Measurements from ENCODE around the gene TRPM1. TPM values are rescaled to one million over a fixed set of nuclear protein-coding genes. Genes with fewer than 3 reads are reported as not detected.

TRPM1 gene
- total RNA-seq, 4 donors from 2014 or later = not detected

GRCh38 chr15:30990446-30991254, 110.9 kb downstream of the TRPM1 start:
- Histone ChIP-seq H3K9me3 (no peaks in the 10 kb centered on the region), H3K27me3 (no peaks in the 10 kb centered on the region), H3K4me3 (peak overlapping the region; percentile 95 to 98 (median 96)), H3K36me3 (peaks cover 0 to 5% (median 0%) of the 10 kb centered on the region in 3 donors), H3K4me1 (peaks cover 0 to 38% (median 2%) of the 10 kb centered on the region in 4 donors), H3K27ac (peak overlapping the region; percentile 88 to 99 (median 98))
- DNase-seq = no peak
- no peak for TF ChIP-seq CTCF (IDR thresholded peaks at IDR 0.05)
- TF ChIP-seq POLR2A (IDR thresholded peaks at IDR 0.05) = no peak

- Histone ChIP-seq H3K27ac (peak overlapping the region in 3 of 4 donors; percentile 98 to 99 (median 98)), H3K9me3 (no peaks in the 10 kb centered on the region), H3K36me3 (peaks cover 0 to 9% (median 0%) of the 10 kb centered on the region in 3 donors), H3K4me1 (peaks cover 4 to 45% (median 6%) of the 10 kb centered on the region in 4 donors), H3K4me3 (peak overlapping the region in 3 of 4 donors; percentile 96 to 98 (median 97)), H3K27me3 (no peaks in the 10 kb centered on the region)
- DNase-seq = no peak
- peak in 2 of 6 experiments; percentile 19 to 36 for TF ChIP-seq CTCF (IDR thresholded peaks at IDR 0.05)
- TF ChIP-seq POLR2A (IDR thresholded peaks at IDR 0.05) = peak in 1 of 2 donors; percentile 17
These were observed 111.5 kb downstream of the TRPM1 start for GRCh38 chr15:30990036-30990435.

- TF ChIP-seq CTCF (IDR thresholded peaks at IDR 0.05) = no peak
- no peak for TF ChIP-seq POLR2A (IDR thresholded peaks at IDR 0.05)
- Histone ChIP-seq H3K4me3 (no peak overlapping the region), H3K4me1 (peaks cover 5 to 49% (median 12%) of the 10 kb centered on the region in 4 donors), H3K27ac (peak overlapping the region in 3 of 4 donors; percentile 20 to 59 (median 27)), H3K9me3 (no peaks in the 10 kb centered on the region), H3K27me3 (no peaks in the 10 kb centered on the region), H3K36me3 (peaks cover 0 to 25% (median 0%) of the 10 kb centered on the region in 3 donors)
- DNase-seq = no peak
These were observed 116.4 kb downstream of the TRPM1 start for GRCh38 chr15:30985081-30985531.

GRCh38 chr15:30984542-30984941, 117.0 kb downstream of the TRPM1 start:
- no peak for DNase-seq
- H3K27me3 ChIP-seq = no peaks in the 10 kb centered on the region
- H3K9me3 ChIP-seq = no peaks in the 10 kb centered on the region
- no peak overlapping the region for H3K4me3 ChIP-seq
- H3K4me1 ChIP-seq = peaks cover 5 to 48% (median 13%) of the 10 kb centered on the region in 4 donors
- no peak for TF ChIP-seq CTCF (IDR thresholded peaks at IDR 0.05)
- no peak for TF ChIP-seq POLR2A (IDR thresholded peaks at IDR 0.05)
- H3K27ac ChIP-seq = peak overlapping the region in 3 of 4 donors; percentile 20 to 59 (median 27)
- peaks cover 0 to 31% (median 0%) of the 10 kb centered on the region in 3 donors for H3K36me3 ChIP-seq

- H3K36me3 ChIP-seq = peaks cover 0 to 35% (median 0%) of the 10 kb centered on the region in 3 donors
- peaks cover 5 to 49% (median 13%) of the 10 kb centered on the region in 4 donors for H3K4me1 ChIP-seq
- no peak overlapping the region for H3K4me3 ChIP-seq
- H3K27me3 ChIP-seq = no peaks in the 10 kb centered on the region
- TF ChIP-seq POLR2A (IDR thresholded peaks at IDR 0.05) (no peak), CTCF (IDR thresholded peaks at IDR 0.05) (no peak)
- no peaks in the 10 kb centered on the region for H3K9me3 ChIP-seq
- no peak for DNase-seq
- H3K27ac ChIP-seq = no peak overlapping the region
These were observed 117.4 kb downstream of the TRPM1 start for GRCh38 chr15:30984118-30984517.
